IMR-90 (cell line): ENCODE measurements around the gene HAUS5. TPM values are rescaled to one million over a fixed set of nuclear protein-coding genes. Genes with fewer than 3 reads are reported as not detected.

Experiments
- ATAC-seq: fragments of 200-7000 bp; cut with Tn5 transposase; 2 replicates; pipeline ENCODE4 v1.9.1; 2020; ENCODE audit warnings: low read depth, mild to moderate bottlenecking, moderate library complexity
- BruUV-seq: library from RNA; stranded (reverse); fragments of 400-500 nt; replicated peaks from 2 replicates; lab custom pipeline; 2021; lab: Mats Ljungman, UMichigan
- CTCF ChIA-PET: fragments of 300-600 bp; formaldehyde crosslinking; extraction: SDS; loops from one replicate; lab custom pipeline; 2021; ENCODE audit warnings: antibody characterized with exemption; lab: Yijun Ruan, JAX
- POLR2A ChIA-PET: fragments of 300-600 bp; sonication (Branson Sonifier 250); formaldehyde crosslinking; loops from one replicate; lab custom pipeline; 2022; ENCODE audit warnings: antibody characterized with exemption; ENCODE audit not compliant: unreplicated experiment; lab: Charles Lee
- DNase-seq: peaks from one replicate; pipeline ENCODE4 v3.0.0; 2013
- H2AFZ ChIP-seq: replicated peaks from 2 replicates; pipeline ENCODE3; 2013; ENCODE audit warnings: low read length, mild to moderate bottlenecking; ENCODE audit not compliant: poor library complexity
- H2AK5ac ChIP-seq: 2 replicates; pipeline ENCODE4 v1.6.1; 2013; ENCODE audit warnings: low read depth, low read length, inconsistent platforms
- H2AK9ac ChIP-seq: replicated peaks from 2 replicates; pipeline ENCODE3; 2013; ENCODE audit warnings: mild to moderate bottlenecking, low read depth, low read length, moderate library complexity; ENCODE audit not compliant: poor library complexity
- H2BK120ac ChIP-seq: 2 replicates; pipeline ENCODE4 v1.6.1; 2013; ENCODE audit warnings: low read depth, low read length, inconsistent platforms
- H2BK15ac ChIP-seq: 3 replicates; pipeline ENCODE4 v1.6.1; 2013; ENCODE audit warnings: low read depth, low read length, inconsistent platforms
- H2BK20ac ChIP-seq: 2 replicates; pipeline ENCODE4 v1.6.1; 2013; ENCODE audit warnings: low read depth, mild to moderate bottlenecking, inconsistent platforms, low read length, moderate library complexity
- H2BK5ac ChIP-seq: 2 replicates; pipeline ENCODE4 v1.6.1; 2013; ENCODE audit warnings: mild to moderate bottlenecking, low read depth, low read length, inconsistent platforms; ENCODE audit not compliant: poor library complexity, severe bottlenecking
- H3K14ac ChIP-seq: replicated peaks from 2 replicates; pipeline ENCODE4 v1.6.1; 2013; ENCODE audit warnings: low read depth, low read length, inconsistent platforms
- H3K18ac ChIP-seq: 2 replicates; pipeline ENCODE4 v1.6.1; 2013; ENCODE audit warnings: low read depth, low read length, control low read depth
- H3K23ac ChIP-seq: 2 replicates; pipeline ENCODE4 v1.6.1; 2013; ENCODE audit warnings: low read depth, low read length, inconsistent platforms
- H3K27ac ChIP-seq: 2 replicates; pipeline ENCODE4 v1.5.1; 2013; ENCODE audit warnings: mild to moderate bottlenecking, control low read depth, low read length; ENCODE audit not compliant: insufficient read depth
- H3K27me3 ChIP-seq: 2 replicates; pipeline ENCODE4 v1.6.1; 2013; ENCODE audit warnings: low read length; ENCODE audit not compliant: control insufficient read depth, insufficient read depth
- H3K36me3 ChIP-seq: 2 replicates; pipeline ENCODE4 v1.6.1; 2013; ENCODE audit warnings: low read length, mixed read lengths; ENCODE audit not compliant: control insufficient read depth, insufficient read depth
- H3K4ac ChIP-seq: 2 replicates; pipeline ENCODE4 v1.6.1; 2013; ENCODE audit warnings: low read depth, low read length, inconsistent platforms
- H3K4me1 ChIP-seq: 2 replicates; pipeline ENCODE4 v1.6.1; 2013; ENCODE audit warnings: low read length, mixed read lengths; ENCODE audit not compliant: control insufficient read depth, insufficient read depth
- H3K4me2 ChIP-seq: 2 replicates; pipeline ENCODE4 v1.6.1; 2013; ENCODE audit warnings: low read depth, mild to moderate bottlenecking, control low read depth, low read length, moderate library complexity
- H3K4me3 ChIP-seq: 2 replicates; pipeline ENCODE4 v1.5.1; 2013; ENCODE audit warnings: low read depth, mild to moderate bottlenecking, control low read depth, low read length, moderate library complexity; ENCODE audit not compliant: insufficient read depth
- H3K56ac ChIP-seq: 2 replicates; pipeline ENCODE4 v1.6.1; 2013; ENCODE audit warnings: low read length, inconsistent platforms; ENCODE audit not compliant: insufficient read depth; ENCODE audit errors: extremely low read depth
- H3K79me1 ChIP-seq, 2 experiments: 2 replicates each; pipeline ENCODE4 v1.6.1; 2013; ENCODE audit warnings: low read length in 2 of 2, inconsistent platforms in 1 of 2, low read depth in 1 of 2
- H3K9ac ChIP-seq: 2 replicates; pipeline ENCODE4 v1.6.1; 2013; ENCODE audit warnings: low read depth, low read length, control low read depth
- H3K9me1 ChIP-seq: 2 replicates; pipeline ENCODE4 v1.6.1; 2013; ENCODE audit warnings: low read length, inconsistent platforms; ENCODE audit not compliant: insufficient read depth
- H3K9me3 ChIP-seq: 2 replicates; pipeline ENCODE4 v1.6.1; 2013; ENCODE audit warnings: low read length; ENCODE audit not compliant: control insufficient read depth, insufficient read depth
- H4K20me1 ChIP-seq: 2 replicates; pipeline ENCODE4 v1.6.1; 2013; ENCODE audit warnings: low read length, inconsistent platforms; ENCODE audit not compliant: insufficient read depth
- H4K5ac ChIP-seq: 2 replicates; pipeline ENCODE4 v1.6.1; 2013; ENCODE audit warnings: mild to moderate bottlenecking, low read depth, low read length, control low read depth
- H4K8ac ChIP-seq, 2 experiments: 2 replicates each; pipeline ENCODE4 v1.6.1; 2013; ENCODE audit warnings: low read depth in 2 of 2, low read length in 2 of 2, control low read depth in 1 of 2, inconsistent platforms in 1 of 2
- H4K91ac ChIP-seq: 2 replicates; pipeline ENCODE4 v1.6.1; 2013; ENCODE audit warnings: low read depth, low read length, inconsistent platforms; ENCODE audit not compliant: insufficient read depth
- BHLHE40 ChIP-seq: fragments of 150-350 bp; IDR thresholded peaks from 2 replicates; pipeline ENCODE4 v1.6.1; 2016; ENCODE audit warnings: mild to moderate bottlenecking, low read depth, low read length
- CEBPB ChIP-seq: IDR thresholded peaks from 2 replicates; pipeline ENCODE4 v1.6.1; 2012; ENCODE audit warnings: low read depth, low read length, improper control_type of control experiment
- CHD1 ChIP-seq: IDR thresholded peaks from 2 replicates; pipeline ENCODE4 v1.6.1; 2012; ENCODE audit warnings: low read depth, low read length, improper control_type of control experiment
- CTCF ChIP-seq: conservative IDR thresholded peaks from 2 replicates; pipeline ENCODE4 v1.5.1; 2012; ENCODE audit warnings: mild to moderate bottlenecking, low read depth, low read length, improper control_type of control experiment
- FOS ChIP-seq: fragments of 150-350 bp; IDR thresholded peaks from 2 replicates; pipeline ENCODE4 v1.6.1; 2016; ENCODE audit warnings: low read depth, low read length
- MAZ ChIP-seq: IDR thresholded peaks from 2 replicates; pipeline ENCODE4 v1.6.1; 2012; ENCODE audit warnings: low read depth, mild to moderate bottlenecking, low read length, improper control_type of control experiment, moderate library complexity, borderline replicate concordance
- MXI1 ChIP-seq: IDR thresholded peaks from 2 replicates; pipeline ENCODE4 v1.6.1; 2012; ENCODE audit warnings: low read depth, mild to moderate bottlenecking, low read length, moderate library complexity, borderline replicate concordance
- NFE2L2 ChIP-seq: fragments of 150-350 bp; IDR thresholded peaks from 2 replicates; pipeline ENCODE4 v1.6.1; 2016; ENCODE audit warnings: low read depth, mild to moderate bottlenecking, low read length
- POLR2A ChIP-seq: IDR thresholded peaks from 2 replicates; pipeline ENCODE4 v1.6.1; 2012; ENCODE audit warnings: mild to moderate bottlenecking, low read depth, low read length
- RAD21 ChIP-seq: IDR thresholded peaks from 2 replicates; pipeline ENCODE4 v1.6.1; 2012; ENCODE audit warnings: low read length, improper control_type of control experiment
- WGBS, 2 experiments: methylation state at CpG; one replicate each; pipeline versions ENCODE4 v1.1.5 to v1.1.7; 2013; ENCODE audit warnings: missing lambda C conversion rate in 2 of 2; ENCODE audit not compliant: insufficient read length in 1 of 2; ENCODE audit errors: extremely low coverage in 2 of 2; 5-methylcytosine and 5-hydroxymethylcytosine counted together
- dilution Hi-C: fragments of 300-500 bp; cut with HindIII; formaldehyde crosslinking; loops from one replicate; pipeline ENCODE4 v1.14.3; 2018; ENCODE audit warnings: low sequenced_read_pairs; ENCODE audit not compliant: unreplicated experiment
- in situ Hi-C: fragments of 300-500 bp; cut with MboI; formaldehyde crosslinking; loops from 3 replicates; pipeline ENCODE4 v1.14.3; 2019; ENCODE audit warnings: low sequenced_read_pairs, inconsistent platforms, mixed read lengths
- intact Hi-C: fragments of 100-400 bp; cut with micrococcal nuclease; formaldehyde crosslinking; loops from 2 replicates; pipeline ENCODE4 v1.10.0; 2022
- polyA plus RNA-seq, 3 experiments: library from polyadenylated mRNA; depleted of rRNA; stranded (reverse); fragments of >200 nt; gene quantifications; 2 replicates each; pipeline ENCODE4 v1.2.3, GENCODE V29; 2012; ENCODE audit warnings: low replicate concordance in 1 of 3
- total RNA-seq: library from RNA; depleted of rRNA; stranded (reverse); fragments of >200 nt; gene quantifications from 2 replicates; pipeline ENCODE4 v1.2.3, GENCODE V29; 2012
- TF ChIP-seq, protein P1 (sequence below): fragments of 150-350 bp; IDR thresholded peaks from 2 replicates; pipeline ENCODE4 v1.6.1; 2017; ENCODE audit warnings: mild to moderate bottlenecking, antibody characterized with exemption, low read length, low read depth

HAUS5 gene
- total and polyA plus RNA-seq, 2 of the 4 experiments (the other 2 are of a cell fraction) = 3.4 to 6.2 TPM

- H3K9ac ChIP-seq = peak overlapping the region; percentile 93
- peak overlapping the region; percentile 94 for H2BK120ac ChIP-seq
- H3K14ac ChIP-seq = peak overlapping the region; percentile 97
- H4K91ac ChIP-seq = peak overlapping the region; percentile 84; the same call in 1 of the 2 replicates
- H3K4me1 ChIP-seq = peaks cover 9% of the 10 kb centered on the region
- no peak for TF ChIP-seq CEBPB
- peak; percentile 36; the same call in 1 of the 2 replicates for TF ChIP-seq MAZ
- no peak for TF ChIP-seq CTCF
- peak; percentile 96 for TF ChIP-seq BHLHE40
- no peak for TF ChIP-seq RAD21
- peak; percentile 53; the same call in 1 of the 2 replicates for TF ChIP-seq POLR2A
- TF ChIP-seq CHD1 = peak; percentile 65; the same call in 1 of the 2 replicates
- TF ChIP-seq, protein P1, sequence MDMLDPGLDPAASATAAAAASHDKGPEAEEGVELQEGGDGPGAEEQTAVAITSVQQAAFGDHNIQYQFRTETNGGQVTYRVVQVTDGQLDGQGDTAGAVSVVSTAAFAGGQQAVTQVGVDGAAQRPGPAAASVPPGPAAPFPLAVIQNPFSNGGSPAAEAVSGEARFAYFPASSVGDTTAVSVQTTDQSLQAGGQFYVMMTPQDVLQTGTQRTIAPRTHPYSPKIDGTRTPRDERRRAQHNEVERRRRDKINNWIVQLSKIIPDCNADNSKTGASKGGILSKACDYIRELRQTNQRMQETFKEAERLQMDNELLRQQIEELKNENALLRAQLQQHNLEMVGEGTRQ = no peak
- TF ChIP-seq NFE2L2 = no peak
- peak; percentile 69; the same call in 1 of the 2 replicates for TF ChIP-seq MXI1
- no peak for TF ChIP-seq FOS
- no TSS peak for BruUV-seq
- peak overlapping the region; percentile 56 for H3K56ac ChIP-seq
- H4K8ac ChIP-seq = peak overlapping the region; percentile 92 to 94
- H3K4ac ChIP-seq = peak overlapping the region; percentile 94
- peak overlapping the region; percentile 79 for H2BK20ac ChIP-seq
- H4K5ac ChIP-seq = peak overlapping the region; percentile 62; the same call in 1 of the 2 replicates
- H2AK9ac ChIP-seq = peak overlapping the region; percentile 88
- peak; percentile 60 for DNase-seq
- dilution Hi-C loops (no loop called here), intact Hi-C loops (loop anchor here (2.0 kb wide), 1 partner anchor 73 kb away; no protein-coding TSS in a partner anchor), in situ Hi-C loops (no loop called here)
- CTCF ChIA-PET = interaction anchor here (1.2 kb wide), 1 partner anchor 37 kb away, joined by 3 read pairs; no protein-coding TSS in a partner anchor
- H3K79me1 ChIP-seq = peaks cover 0 to 9% of the 10 kb centered on the region in 2 experiments; a peak in 2 of 4 replicates
- POLR2A ChIA-PET = no interaction called here
- H3K36me3 ChIP-seq = no peaks in the 10 kb centered on the region
- H3K23ac ChIP-seq = no peak overlapping the region
- peaks cover 6% of the 10 kb centered on the region for H4K20me1 ChIP-seq
- no peaks in the 10 kb centered on the region for H3K9me3 ChIP-seq
- peak overlapping the region; percentile 67 for H3K4me3 ChIP-seq
- H3K4me2 ChIP-seq = peak overlapping the region; percentile 98
- H3K27ac ChIP-seq = peak overlapping the region; percentile 92
- WGBS, 2 experiments = 1% methylated on average over 30 of the region's 69 CpGs; no CpG with 5 or more reads in 1 of the 2 experiments
- peak overlapping the region; percentile 73; the same call in 1 of the 3 replicates for H2BK15ac ChIP-seq
- H2AFZ ChIP-seq = peak overlapping the region; percentile 98
- H3K27me3 ChIP-seq = no peaks in the 10 kb centered on the region
- ATAC-seq = peak; percentile 52
- H3K9me1 ChIP-seq = peaks cover 23% of the 10 kb centered on the region
- H2BK5ac ChIP-seq = peak overlapping the region; percentile 62
- H3K18ac ChIP-seq = peak overlapping the region; percentile 86
- H2AK5ac ChIP-seq = peak overlapping the region; percentile 57; the same call in 1 of the 2 replicates
These were observed 31.0 kb downstream of the HAUS5 start for GRCh38 chr19:35643255-35644205.
